ENCODE results near the gene CTLA4.
"Not testable (repeated sequence)": the region's sequence is repeated elsewhere in the genome, so short reads cannot be mapped to it uniquely, and the experiment has no call there.

The CTLA4 gene

DNA sequence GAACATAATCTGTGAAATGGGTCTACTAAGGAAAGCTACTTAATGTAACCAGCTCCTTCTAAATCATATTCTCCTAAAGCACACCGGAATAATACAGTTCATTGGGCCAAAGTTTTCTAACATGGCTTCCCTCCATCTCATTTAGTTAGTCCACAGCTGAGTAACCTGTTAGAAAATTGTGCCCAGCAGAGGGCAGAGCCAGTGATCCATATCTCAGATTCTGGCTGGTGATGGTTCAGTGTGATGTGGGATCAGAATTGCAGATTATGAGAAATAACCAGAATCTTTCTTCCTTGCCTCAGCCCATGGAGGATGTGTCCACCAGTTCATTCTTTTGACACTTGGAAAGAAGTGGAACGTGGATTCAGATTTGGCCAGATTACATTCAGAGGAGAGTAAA, 9.4 kb upstream of the CTLA4 start:
- no peak for DNase-seq

DNA sequence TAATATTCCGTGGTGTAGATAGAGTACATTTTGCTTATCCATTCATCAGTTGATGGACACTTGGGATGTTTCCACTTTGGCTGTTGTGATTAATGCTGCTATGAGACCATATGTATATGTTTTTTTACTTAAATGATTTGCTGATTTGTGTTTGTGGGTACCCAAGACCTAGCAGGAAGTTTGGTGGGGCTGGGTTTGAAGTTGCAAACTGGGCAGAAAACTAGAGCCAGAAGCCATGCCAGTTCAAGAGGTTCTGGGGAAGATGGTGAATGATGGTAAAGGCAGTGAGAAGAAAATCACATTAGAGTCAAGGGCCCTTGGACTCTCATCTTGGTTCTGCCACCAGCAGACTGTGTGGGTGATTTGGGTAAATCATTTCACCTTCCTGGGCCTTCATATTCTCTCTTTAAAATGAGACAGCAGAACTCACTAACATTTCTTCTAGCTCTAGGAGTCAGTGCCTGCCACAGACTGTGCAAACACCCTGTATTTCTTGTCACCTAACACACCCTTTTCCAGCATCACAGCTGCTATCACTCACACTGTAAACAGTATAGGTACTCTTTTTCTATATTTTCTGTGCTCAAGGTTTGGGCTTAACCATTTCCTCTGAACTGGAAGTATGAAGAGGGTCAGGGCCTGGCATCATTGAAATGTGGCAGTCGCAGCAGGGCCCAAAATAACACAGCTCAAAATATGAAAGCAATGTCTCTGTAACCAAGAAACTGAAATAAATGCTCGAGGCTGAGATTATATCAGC, 8.4 kb upstream of the CTLA4 start:
- no peak for DNase-seq

DNA sequence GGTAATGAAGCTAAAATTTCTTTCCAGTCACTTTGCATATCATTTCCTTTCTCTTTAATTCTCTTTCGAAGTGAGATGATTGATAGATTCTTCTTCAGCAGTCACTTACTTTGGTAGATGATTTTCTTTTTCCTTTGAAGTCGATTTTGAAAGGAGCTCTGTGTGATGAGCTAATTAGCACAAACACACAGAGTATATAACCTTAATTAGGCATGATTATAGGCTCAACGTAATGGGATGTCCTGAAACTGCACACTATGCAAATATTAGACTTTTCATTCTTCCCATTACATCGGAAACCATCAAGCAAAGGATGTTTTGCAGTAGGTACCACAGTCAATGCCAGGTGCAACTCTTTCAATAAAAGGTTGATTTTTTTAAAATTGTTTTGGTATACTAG, 6.4 kb upstream of the CTLA4 start:
- DNase-seq, result no peak

DNA sequence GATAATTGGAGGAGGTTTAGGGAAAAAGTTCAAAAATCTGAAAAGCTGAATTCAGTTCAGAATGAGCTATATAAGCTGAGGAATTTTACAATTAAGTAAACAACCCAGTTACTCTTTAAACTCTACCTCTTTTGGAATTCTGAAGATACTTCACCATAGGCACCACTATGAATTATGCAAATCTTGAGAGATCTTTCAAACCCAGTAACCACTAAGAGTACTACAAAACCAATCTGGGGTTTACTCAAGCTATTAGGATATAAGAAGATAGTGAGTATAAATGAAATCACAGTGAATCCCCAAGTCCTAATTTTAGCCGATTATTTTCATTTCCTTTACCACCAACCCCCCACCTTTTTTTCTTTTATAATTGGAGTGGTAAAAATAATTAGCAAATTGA, 6.0 kb upstream of the CTLA4 start:
- DNase-seq, result no peak

DNA sequence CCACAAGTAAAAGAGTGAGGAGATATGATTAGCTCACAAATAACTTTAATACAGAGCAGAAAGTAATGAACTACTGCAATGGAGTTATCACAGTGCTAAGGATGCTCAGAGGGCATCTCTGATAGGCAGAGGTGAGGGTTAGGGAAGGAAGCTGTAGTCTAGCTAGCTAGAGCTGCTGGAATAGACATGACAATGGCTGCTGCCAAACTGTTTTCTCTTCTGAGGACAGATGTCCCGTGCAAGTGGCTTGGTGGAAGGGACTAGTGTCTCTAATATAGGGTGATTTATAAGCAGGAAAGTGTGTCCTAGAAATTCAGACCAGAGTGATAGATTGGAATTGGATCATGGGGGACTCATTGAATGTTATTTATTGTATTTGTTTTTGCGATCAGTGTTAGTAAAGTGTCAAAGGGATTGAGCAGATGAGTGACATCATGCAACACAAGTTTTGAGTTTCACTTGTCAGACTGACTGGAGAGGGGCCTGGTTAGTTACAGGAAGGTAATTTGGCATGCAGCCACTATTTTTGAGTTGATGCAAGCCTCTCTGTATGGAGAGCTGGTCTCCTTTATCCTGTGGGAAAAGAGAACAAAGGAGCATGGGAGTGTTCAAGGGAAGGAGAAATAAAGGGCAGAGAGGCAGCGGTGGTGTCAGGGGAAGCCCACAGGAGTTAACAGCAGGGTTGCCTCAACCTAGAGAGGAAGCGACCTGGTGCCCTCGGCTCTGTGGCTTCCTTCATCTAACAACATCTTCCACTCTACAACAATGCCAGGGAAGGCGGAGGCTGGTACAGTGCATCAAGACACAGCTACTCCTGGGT, 1.9 kb downstream of the CTLA4 start:
- peak; percentile 32 for DNase-seq

DNA sequence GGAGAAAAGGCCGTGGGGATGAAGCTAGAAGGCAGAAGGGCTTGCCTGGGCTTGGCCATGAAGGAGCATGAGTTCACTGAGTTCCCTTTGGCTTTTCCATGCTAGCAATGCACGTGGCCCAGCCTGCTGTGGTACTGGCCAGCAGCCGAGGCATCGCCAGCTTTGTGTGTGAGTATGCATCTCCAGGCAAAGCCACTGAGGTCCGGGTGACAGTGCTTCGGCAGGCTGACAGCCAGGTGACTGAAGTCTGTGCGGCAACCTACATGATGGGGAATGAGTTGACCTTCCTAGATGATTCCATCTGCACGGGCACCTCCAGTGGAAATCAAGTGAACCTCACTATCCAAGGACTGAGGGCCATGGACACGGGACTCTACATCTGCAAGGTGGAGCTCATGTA, 2.9 kb downstream of the CTLA4 start:
- DNase-seq, result no peak

DNA sequence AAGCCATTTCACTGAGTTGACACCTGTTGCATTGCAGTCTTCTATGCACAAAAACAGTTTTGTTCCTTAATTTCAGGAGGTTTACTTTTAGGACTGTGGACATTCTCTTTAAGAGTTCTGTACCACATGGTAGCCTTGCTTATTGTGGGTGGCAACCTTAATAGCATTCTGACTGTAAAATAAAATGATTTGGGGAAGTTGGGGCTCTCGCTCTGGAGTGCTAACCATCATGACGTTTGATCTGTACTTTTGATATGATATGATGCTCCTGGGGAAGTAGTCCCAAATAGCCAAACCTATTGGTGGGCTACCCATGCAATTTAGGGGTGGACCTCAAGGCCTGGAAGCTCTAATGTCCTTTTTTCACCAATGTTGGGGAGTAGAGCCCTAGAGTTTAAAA, 3.4 kb downstream of the CTLA4 start:
- DNase-seq, result no peak

DNA sequence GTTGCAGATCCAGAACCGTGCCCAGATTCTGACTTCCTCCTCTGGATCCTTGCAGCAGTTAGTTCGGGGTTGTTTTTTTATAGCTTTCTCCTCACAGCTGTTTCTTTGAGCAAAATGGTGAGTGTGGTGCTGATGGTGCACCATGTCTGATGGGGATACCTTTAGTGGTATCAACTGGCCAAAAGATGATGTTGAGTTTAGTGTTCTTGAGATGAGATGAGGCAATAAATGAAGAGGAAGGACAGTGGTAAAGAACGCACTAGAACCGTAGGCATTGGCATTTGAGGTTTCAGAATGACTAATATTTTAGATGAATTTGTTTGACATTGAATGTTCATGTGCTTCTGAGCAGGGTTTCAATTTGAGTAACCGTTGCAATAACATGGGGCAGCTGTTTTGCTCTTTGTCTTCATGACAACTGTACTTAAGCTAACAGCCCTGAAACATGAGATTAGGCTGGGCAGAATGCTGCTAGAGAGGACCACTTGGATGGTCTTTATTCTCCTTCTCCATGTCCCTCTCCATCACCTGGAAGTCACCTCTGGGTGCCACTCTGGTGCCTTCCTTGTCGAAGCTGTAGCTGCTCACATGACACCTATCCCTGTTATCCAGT, 3.9 kb downstream of the CTLA4 start:
- DNase-seq, result no peak

DNA sequence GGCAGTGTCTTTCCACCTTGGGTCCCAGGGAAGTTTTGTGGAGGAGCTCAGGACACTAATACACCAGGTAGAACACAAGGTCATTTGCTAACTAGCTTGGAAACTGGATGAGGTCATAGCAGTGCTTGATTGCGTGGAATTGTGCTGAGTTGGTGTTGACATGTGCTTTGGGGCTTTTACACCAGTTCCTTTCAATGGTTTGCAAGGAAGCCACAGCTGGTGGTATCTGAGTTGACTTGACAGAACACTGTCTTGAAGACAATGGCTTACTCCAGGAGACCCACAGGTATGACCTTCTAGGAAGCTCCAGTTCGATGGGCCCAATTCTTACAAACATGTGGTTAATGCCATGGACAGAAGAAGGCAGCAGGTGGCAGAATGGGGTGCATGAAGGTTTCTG, 5.9 kb downstream of the CTLA4 start:
- no peak for DNase-seq

DNA sequence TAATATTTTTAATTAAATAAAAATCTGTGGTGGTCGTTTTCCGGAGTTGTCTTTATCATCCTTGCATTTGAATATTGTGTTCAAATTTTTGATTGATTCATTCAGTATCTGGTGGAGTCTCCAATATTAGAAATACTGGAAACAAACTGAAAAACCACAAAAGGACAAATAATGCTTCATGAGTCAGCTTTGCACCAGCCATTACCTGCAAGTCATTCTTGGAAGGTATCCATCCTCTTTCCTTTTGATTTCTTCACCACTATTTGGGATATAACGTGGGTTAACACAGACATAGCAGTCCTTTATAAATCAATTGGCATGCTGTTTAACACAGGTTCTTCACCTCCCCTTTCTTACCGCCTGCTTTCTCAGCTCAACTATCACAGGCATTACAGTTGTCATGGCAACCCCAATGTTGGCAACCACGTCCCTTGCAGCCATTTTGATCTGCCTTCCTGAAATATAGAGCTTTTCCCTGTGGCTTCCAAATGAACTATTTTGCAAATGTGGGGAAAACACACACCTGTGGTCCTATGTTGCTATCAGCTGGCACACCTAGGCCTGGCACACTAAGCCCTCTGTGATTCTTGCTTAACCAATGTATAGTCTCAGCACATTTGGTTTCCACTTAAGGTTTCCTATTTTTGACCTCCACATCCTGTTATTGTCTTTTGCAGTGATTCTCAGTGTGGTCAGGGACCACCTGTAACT, 6.5 kb downstream of the CTLA4 start:
- DNase-seq, result no peak

DNA sequence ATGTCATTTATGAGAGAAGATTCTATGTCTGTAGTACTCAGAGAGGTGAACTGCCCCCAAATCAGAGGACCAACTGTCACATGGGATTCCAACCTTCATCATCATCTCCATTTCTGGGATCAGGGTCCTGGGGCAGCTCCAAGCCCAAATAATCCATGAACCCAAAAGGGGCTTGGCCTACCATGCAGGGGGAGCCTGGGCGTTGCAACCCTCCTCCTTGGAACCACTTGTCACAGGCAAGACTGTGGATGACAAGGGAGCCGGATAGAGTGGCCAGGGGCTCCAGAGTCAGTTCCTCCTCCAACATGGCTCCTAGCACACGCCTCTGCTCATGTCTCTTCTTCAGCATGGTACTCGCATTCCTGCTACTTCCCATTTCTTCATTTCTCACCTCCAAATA, 7.9 kb downstream of the CTLA4 start:
- DNase-seq, result no peak

DNA sequence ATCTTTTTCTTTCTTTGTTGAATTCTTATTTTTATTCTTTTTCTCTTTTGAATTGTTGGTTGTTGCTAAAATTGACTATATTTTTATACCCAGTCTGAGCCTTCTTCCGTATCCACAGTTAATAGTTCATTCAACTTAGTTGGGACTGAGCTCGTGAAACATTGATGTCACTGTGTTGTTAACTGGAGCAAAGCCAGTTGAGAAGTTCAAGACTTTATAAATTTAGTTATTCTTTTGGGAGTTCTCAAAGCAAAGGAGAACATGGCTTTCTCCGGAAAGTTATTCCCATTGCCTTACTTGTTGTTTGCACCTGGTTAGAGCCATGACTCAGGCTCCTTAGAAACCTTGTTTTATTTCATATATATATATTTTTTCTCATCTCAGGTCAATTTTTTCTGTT, 8.8 kb downstream of the CTLA4 start:
- no peak for DNase-seq

DNA sequence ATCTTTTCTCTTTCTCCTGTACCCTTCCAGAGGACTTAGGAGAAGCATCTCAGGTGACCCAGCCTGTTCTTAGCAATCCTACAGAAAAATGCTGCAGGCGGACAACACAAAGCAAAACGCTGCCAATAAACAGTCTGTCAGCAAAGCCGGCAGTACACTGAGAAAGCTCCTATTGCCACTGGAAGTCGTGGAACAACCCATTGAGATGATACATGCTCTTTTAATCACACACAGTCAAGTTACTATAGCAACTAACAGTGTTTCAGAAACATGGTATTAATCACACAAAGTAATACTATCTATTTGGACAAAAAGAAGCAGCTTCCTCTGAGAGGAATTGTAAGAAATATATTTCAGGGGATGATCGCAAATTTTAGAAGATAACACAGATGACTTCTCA, 10.5 kb downstream of the CTLA4 start:
- no peak for DNase-seq

DNA sequence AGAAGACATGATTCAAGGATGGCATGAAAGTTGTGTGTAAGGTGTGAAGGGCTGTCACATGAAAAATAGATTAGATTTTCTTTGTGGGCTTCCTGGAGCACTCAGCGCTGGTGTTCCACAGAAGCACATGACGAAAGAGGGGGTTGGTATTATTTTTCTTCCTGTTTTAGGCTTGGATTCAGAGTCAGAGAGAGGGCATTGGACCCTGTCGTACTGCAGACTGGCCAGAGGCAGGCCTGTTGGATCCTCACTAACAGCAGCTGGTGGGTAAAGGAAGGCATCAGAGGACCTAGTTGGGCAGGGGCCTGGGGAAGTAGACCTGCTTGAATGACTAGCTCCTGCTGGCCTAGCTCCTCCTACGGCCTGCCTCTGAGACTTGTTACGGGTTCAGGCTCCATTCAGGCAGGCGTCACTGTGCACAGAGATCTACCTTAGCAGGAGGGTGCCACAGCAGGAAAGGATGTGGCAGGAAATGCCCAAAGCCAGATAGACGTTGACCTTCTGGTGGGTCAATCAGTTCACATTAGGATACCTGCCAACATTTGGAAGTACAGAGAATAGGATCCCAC, 13.1 kb downstream of the CTLA4 start:
- DNase-seq, result no peak

DNA sequence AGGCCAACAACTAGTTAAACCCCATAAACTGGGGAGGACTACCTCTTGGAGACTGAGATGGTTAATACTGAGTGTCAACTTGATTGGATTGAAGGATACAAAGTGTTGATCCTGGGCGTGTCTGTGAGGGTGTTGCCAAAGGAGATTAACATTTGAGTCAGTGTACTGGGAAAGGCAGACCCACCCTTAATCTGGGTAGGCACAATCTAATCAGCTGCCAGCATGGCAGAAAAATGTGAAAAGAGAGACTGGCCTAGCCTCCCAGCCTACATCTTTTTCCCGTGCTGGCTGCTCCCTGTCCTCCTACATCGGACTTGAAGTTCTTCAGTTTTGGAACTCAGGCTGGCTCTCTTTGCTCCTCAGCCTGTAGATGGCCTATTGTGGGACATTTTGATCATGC, 13.6 kb downstream of the CTLA4 start:
- DNase-seq, result not testable (repeated sequence)

DNA sequence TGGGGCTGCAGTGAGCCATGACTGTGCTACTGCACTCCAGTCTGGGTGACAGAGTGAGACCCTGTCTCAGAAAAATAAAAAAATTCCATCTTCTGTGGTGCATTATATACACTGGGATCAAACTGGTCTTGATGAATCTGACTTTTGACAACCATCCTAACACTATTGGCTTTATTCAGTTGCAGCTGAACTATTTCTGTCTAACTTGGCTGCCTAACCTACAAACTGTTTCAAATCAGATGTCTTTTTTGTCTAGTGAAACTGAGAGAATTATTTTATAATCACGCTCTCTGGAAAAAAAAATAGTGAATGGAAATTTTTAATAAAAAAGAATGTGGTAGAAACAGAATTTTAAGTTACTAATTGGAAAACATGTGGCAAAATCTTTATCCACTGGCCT, 15.0 kb downstream of the CTLA4 start:
- DNase-seq, result no peak

DNA sequence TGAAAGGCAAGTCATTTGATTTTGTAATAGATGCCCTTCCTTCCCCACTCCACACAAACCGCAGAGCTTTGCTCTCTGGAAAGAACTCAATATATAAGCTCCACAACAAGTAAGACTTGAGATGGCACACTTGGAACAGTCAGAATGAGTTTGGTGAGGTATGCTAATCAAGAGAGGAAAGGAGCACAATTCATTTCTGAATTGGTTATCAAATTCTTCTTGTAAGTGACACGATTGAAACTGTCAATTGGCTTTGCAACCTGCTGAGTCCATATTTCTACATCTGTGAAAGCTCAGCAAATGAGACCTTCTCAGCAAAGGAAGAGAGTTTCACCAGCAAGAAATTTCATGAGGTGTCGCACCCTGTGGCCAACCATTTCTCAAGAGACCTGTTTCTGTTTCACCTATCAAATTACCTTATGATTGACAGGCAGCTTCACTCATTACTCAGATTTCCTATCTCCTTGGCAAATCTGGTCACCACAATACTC, 19.1 kb downstream of the CTLA4 start:
- no peak for DNase-seq

DNA sequence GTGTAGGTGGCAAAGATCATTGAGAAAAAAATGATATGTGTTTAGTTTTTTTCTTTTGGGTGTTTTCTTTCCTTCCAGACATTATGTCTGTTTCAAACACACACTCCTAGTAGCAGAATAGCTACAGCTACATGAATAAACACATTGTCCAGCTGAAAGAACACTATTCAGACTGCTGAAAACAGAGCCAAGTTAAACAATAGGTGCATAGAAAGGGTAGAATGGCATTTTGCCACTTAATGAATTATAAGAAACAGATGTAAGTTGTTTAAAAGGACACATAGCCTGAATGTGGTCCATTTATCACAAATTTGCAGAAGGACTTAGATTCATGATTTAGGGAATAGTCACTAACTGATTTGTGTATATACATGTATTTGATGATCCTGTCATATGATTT, 20.1 kb downstream of the CTLA4 start:
- DNase-seq, result no peak

DNA sequence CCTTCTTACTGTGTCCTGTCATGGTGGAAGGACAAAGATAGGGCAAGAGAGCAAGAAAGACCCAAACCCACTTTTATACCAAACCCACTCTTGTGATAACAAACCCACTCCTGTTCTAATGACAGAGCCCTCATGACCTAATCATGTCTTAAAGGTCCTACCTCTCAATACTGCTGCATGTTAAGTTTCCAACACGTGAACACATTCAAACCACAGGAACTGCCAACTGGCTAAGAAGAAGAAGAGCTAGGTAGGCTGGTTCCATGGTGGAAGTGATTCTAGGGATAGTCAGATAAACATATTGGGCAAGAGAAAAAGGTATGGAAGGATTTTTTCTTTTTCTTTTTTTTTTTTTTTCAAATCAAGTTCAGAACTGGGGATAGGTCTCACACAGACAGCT, 22.0 kb downstream of the CTLA4 start:
- no peak for DNase-seq

DNA sequence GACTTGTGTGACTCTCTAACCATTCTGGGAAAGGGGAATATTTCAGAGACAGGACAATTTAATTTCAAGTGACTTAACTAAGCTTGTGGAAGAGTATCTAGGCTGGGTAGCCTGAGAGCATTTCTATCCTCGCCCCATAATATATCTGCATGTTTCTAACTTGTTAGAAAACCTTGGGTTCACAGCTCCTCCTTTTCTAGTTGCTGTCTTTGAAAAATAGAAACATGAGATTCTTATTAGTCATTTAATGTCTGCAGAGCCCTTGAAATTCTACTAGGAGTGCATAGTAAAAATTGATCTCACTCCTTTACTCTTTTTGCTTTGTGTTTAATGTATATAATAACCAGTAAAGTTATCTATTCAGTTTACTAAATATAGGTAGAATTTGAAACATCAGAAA, 22.4 kb downstream of the CTLA4 start:
- no peak for DNase-seq

DNA sequence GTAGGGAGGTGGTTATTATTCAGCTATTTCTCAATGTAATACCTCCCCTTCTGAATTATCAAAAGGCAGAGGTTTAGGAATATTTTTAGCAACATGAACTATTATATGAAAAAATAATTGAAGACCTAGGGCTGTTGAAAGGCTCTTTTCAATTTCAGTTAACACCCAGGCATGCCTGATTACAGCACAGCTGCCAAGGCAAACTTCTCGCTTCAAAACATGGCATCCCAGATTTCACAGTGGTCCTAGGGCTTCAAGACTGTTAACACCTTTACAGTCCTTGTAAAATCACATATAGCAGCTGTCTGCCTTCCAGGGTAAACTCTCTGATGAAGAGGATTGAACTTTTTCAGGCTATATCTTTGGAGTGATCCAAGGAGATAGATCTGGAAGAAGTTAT, 23.2 kb downstream of the CTLA4 start:
- no peak for DNase-seq

DNA sequence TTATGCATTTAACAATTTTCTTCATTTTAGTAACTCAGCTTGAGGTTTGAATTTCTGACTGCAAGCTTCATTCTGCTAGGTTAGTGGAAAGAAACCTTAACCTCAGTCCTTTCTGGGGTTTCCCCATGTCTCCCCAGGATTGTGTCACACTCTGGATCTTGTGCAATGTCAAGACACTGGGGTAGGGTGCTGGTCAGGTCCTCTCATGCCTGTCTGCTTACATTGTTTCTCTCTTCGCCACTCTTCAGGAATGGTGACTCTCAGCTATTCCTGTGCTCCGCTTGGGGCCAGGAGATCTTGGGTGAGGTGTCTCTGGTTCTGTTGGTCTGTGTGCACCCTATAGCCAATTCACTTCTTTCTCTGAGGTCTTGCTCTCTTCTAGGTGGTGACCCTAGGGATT, 23.9 kb downstream of the CTLA4 start:
- no peak for DNase-seq

DNA sequence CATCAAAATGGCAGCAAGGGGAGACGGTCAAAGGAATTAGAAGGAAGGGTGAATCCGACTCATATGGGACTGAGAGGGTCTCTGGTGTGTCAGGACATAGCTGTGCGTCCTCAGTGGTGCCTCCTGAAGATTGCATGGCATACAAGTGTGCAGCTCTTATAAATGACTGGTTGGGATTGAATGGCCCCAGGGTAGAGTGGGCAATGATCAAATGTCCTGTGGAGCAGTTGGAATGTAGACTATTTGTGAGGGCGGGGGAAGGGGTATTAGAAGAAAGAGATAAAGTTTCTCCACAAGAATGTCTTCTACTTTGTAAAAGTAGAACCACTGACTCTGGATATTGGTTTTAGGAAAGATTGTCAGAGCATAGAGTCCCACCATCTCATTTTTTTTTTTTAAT, 24.6 kb downstream of the CTLA4 start:
- DNase-seq, result no peak
